ENCODE measurements around the gene TNFRSF4. TPM values are rescaled to one million over a fixed set of nuclear protein-coding genes. Genes with fewer than 3 reads are reported as not detected.

TNFRSF4 gene
- total and polyA plus RNA-seq, 2 of the 13 experiments (the other 11 are each of a cell fraction or from before 2014, with no cell fraction given) = not detected

- TF ChIP-seq HNF4G (IDR thresholded peaks at IDR 0.05; ENCODE audit: borderline replicate concordance, low read depth, low read length) (no peak), HNF4G (CRISPR knock-in tag; IDR thresholded peaks at IDR 0.05; ENCODE audit: borderline replicate concordance, low read depth) (no peak), ZC3H13 (CRISPR knock-in tag; IDR thresholded peaks at IDR 0.05) (peak; percentile 86; the same call in 1 of the 2 replicates), FOXO4 (CRISPR knock-in tag; conservative IDR thresholded peaks at IDR 0.05) (0 out of 2 replicates have a peak, but pooled peaks have one; percentile 71), ZNF329 (CRISPR knock-in tag; IDR thresholded peaks at IDR 0.05; ENCODE audit: low read depth) (peak; percentile 83; the same call in 1 of the 2 replicates), MNT (IDR thresholded peaks at IDR 0.05) (no peak), ARNTL (CRISPR knock-in tag; IDR thresholded peaks at IDR 0.05) (peak; percentile 91), MYPOP (CRISPR knock-in tag; IDR thresholded peaks at IDR 0.05) (peak; percentile 49; the same call in 1 of the 2 replicates), ZGPAT (CRISPR knock-in tag; IDR thresholded peaks at IDR 0.05) (peak; percentile 69; the same call in 1 of the 2 replicates), DPF2 (CRISPR knock-in tag; IDR thresholded peaks at IDR 0.05; ENCODE audit: borderline replicate concordance, low read depth) (0 out of 2 replicates have a peak, but pooled peaks have one; percentile 18), ZNF782 (CRISPR knock-in tag; IDR thresholded peaks at IDR 0.05; ENCODE audit: borderline replicate concordance) (no peak), ZNF891 (CRISPR knock-in tag; IDR thresholded peaks at IDR 0.05) (peak; percentile 69), ZNF792 (CRISPR knock-in tag; IDR thresholded peaks at IDR 0.05) (peak; percentile 70; the same call in 1 of the 2 replicates), ESRRA (CRISPR knock-in tag; IDR thresholded peaks at IDR 0.05; ENCODE audit: low read depth) (peak; percentile 62), ZNF382 (CRISPR knock-in tag; IDR thresholded peaks at IDR 0.05; ENCODE audit: borderline replicate concordance) (no peak), HES4 (CRISPR knock-in tag; IDR thresholded peaks at IDR 0.05; ENCODE audit: borderline replicate concordance) (no peak), ZBTB10 (CRISPR knock-in tag; IDR thresholded peaks at IDR 0.05; ENCODE audit: borderline replicate concordance) (peak; percentile 78; the same call in 1 of the 2 replicates), SP5 (CRISPR knock-in tag; IDR thresholded peaks at IDR 0.05; ENCODE audit: borderline replicate concordance, low read depth) (peak; percentile 50), KDM4B (CRISPR knock-in tag; IDR thresholded peaks at IDR 0.05) (no peak), JARID2 (CRISPR knock-in tag; IDR thresholded peaks at IDR 0.05; ENCODE audit: insufficient replicate concordance) (no peak), ZNF879 (CRISPR knock-in tag; IDR thresholded peaks at IDR 0.05) (no peak)
Observed at GRCh38 chr1:1237874-1238701, 24.1 kb upstream of the TNFRSF4 start (continued).
